Mesendoderm (in vitro differentiated cells): ENCODE measurements around the gene TFCP2L1.
A peak's percentile ranks its signal among the peaks of the same experiment; 100 is the strongest.

Experiments used
- DNase-seq: peaks from one replicate; pipeline ENCODE4 v3.0.0; 2013
- H2AK5ac ChIP-seq: 2 replicates; pipeline ENCODE4 v1.6.1; 2013; ENCODE audit warnings: low read length, inconsistent platforms
- H2BK120ac ChIP-seq: 2 replicates; pipeline ENCODE4 v1.6.1; 2013; ENCODE audit warnings: low read depth, mild to moderate bottlenecking, low read length, moderate library complexity, mixed read lengths
- H2BK15ac ChIP-seq: replicated peaks from 2 replicates; pipeline ENCODE4 v1.6.1; 2013; ENCODE audit warnings: low read depth, mild to moderate bottlenecking, moderate library complexity
- H2BK5ac ChIP-seq: 2 replicates; pipeline ENCODE4 v1.6.1; 2013; ENCODE audit warnings: low read length, inconsistent platforms
- H3K18ac ChIP-seq: 2 replicates; pipeline ENCODE4 v1.6.1; 2013; ENCODE audit warnings: mild to moderate bottlenecking, low read length, mixed read lengths
- H3K23ac ChIP-seq: one replicate; pipeline ENCODE4 v1.6.1; 2013; ENCODE audit warnings: low read length
- H3K27ac ChIP-seq: 2 replicates; pipeline ENCODE4 v1.5.1; 2013; ENCODE audit warnings: low read depth, mild to moderate bottlenecking, inconsistent platforms, low read length, moderate library complexity
- H3K27me3 ChIP-seq: 2 replicates; pipeline ENCODE4 v1.6.1; 2013; ENCODE audit warnings: low read length, control low read depth, mild to moderate bottlenecking, inconsistent platforms; ENCODE audit not compliant: insufficient read depth, poor library complexity
- H3K36me3 ChIP-seq: 2 replicates; pipeline ENCODE4 v1.6.1; 2013; ENCODE audit warnings: low read length, inconsistent platforms; ENCODE audit not compliant: control insufficient read depth, insufficient read depth
- H3K4ac ChIP-seq: one replicate; pipeline ENCODE4 v1.6.1; 2013; ENCODE audit warnings: low read depth, mild to moderate bottlenecking, low read length, moderate library complexity
- H3K4me1 ChIP-seq: 2 replicates; pipeline ENCODE4 v1.6.1; 2013; ENCODE audit warnings: low read depth, low read length, inconsistent platforms; ENCODE audit not compliant: control insufficient read depth
- H3K4me2 ChIP-seq: 2 replicates; pipeline ENCODE4 v1.6.1; 2013; ENCODE audit warnings: low read length
- H3K4me3 ChIP-seq: 2 replicates; pipeline ENCODE4 v1.5.1; 2013; ENCODE audit warnings: mild to moderate bottlenecking, low read length
- H3K56ac ChIP-seq: one replicate; pipeline ENCODE4 v1.6.1; 2013; ENCODE audit warnings: low read length
- H3K79me1 ChIP-seq: 2 replicates; pipeline ENCODE4 v1.6.1; 2013; ENCODE audit warnings: low read length, inconsistent platforms
- H3K79me2 ChIP-seq: 2 replicates; pipeline ENCODE4 v1.6.1; 2013; ENCODE audit warnings: mild to moderate bottlenecking, low read length; ENCODE audit not compliant: control insufficient read depth, insufficient read depth
- H3K9ac ChIP-seq: 2 replicates; pipeline ENCODE4 v1.6.1; 2013; ENCODE audit warnings: low read length, inconsistent platforms
- H4K5ac ChIP-seq: one replicate; pipeline ENCODE4 v1.6.1; 2013; ENCODE audit warnings: low read length
- H4K8ac ChIP-seq: one replicate; pipeline ENCODE4 v1.6.1; 2013; ENCODE audit warnings: low read depth, mild to moderate bottlenecking, control low read depth, low read length, moderate library complexity
- WGBS: extraction: QIAGEN DNeasy Blood & Tissue Kit; methylation state at CpG from one replicate; pipeline ENCODE4 v1.1.7; 2013; ENCODE audit warnings: low lambda C conversion rate, missing lambda C conversion rate; ENCODE audit not compliant: insufficient coverage; ENCODE audit errors: extremely low coverage; 5-methylcytosine and 5-hydroxymethylcytosine counted together

The TFCP2L1 gene

GRCh38 chr2:121211689-121212151, 73.3 kb downstream of the TFCP2L1 start:
- no peak overlapping the region for H4K5ac ChIP-seq
- H3K18ac ChIP-seq, result no peak overlapping the region
- no peak overlapping the region for H3K4me2 ChIP-seq
- H2AK5ac ChIP-seq, result no peak overlapping the region
- H3K4me3 ChIP-seq, result no peak overlapping the region
- no peaks in the 10 kb centered on the region for H3K36me3 ChIP-seq
- no peak overlapping the region for H2BK120ac ChIP-seq
- no peaks in the 10 kb centered on the region for H3K79me2 ChIP-seq
- no peak overlapping the region for H3K23ac ChIP-seq
- no peak for DNase-seq
- no peaks in the 10 kb centered on the region for H3K79me1 ChIP-seq
- H2BK15ac ChIP-seq, result no peak overlapping the region
- WGBS, result no CpG with 5 or more reads among the region's 8 CpGs
- no peaks in the 10 kb centered on the region for H3K4me1 ChIP-seq
- H3K4ac ChIP-seq, result no peak overlapping the region
- H3K27me3 ChIP-seq, result no peaks in the 10 kb centered on the region
- H4K8ac ChIP-seq, result no peak overlapping the region
- peak overlapping the region; percentile 15 for H3K56ac ChIP-seq
- no peak overlapping the region for H3K9ac ChIP-seq
- H2BK5ac ChIP-seq, result no peak overlapping the region
- no peak overlapping the region for H3K27ac ChIP-seq

- no CpG with 5 or more reads among the region's 5 CpGs for WGBS
- Histone ChIP-seq H3K27ac (no peak overlapping the region), H3K56ac (no peak overlapping the region), H3K4me3 (no peak overlapping the region), H3K4me1 (no peaks in the 10 kb centered on the region), H3K4ac (no peak overlapping the region), H2AK5ac (no peak overlapping the region), H2BK5ac (no peak overlapping the region), H3K18ac (no peak overlapping the region), H4K5ac (no peak overlapping the region), H2BK15ac (no peak overlapping the region), H2BK120ac (no peak overlapping the region), H3K79me2 (no peaks in the 10 kb centered on the region), H4K8ac (no peak overlapping the region), H3K36me3 (no peaks in the 10 kb centered on the region), H3K9ac (no peak overlapping the region), H3K4me2 (no peak overlapping the region), H3K27me3 (no peaks in the 10 kb centered on the region), H3K23ac (no peak overlapping the region), H3K79me1 (no peaks in the 10 kb centered on the region)
- peak; percentile 28 for DNase-seq
Measured at GRCh38 chr2:121211251-121211650, 73.8 kb downstream of the TFCP2L1 start.

- no peaks in the 10 kb centered on the region for H3K79me2 ChIP-seq
- H3K9ac ChIP-seq, result no peak overlapping the region
- H3K56ac ChIP-seq, result no peak overlapping the region
- no peak overlapping the region for H4K5ac ChIP-seq
- H3K27me3 ChIP-seq, result no peaks in the 10 kb centered on the region
- H3K27ac ChIP-seq, result no peak overlapping the region
- H3K18ac ChIP-seq, result no peak overlapping the region
- H3K4me1 ChIP-seq, result no peaks in the 10 kb centered on the region
- H3K36me3 ChIP-seq, result no peaks in the 10 kb centered on the region
- H3K79me1 ChIP-seq, result no peaks in the 10 kb centered on the region
- DNase-seq, result peak; percentile 29
- H4K8ac ChIP-seq, result no peak overlapping the region
- H2BK5ac ChIP-seq, result no peak overlapping the region
- no peak overlapping the region for H2AK5ac ChIP-seq
- H3K4me2 ChIP-seq, result no peak overlapping the region
- no peak overlapping the region for H2BK120ac ChIP-seq
- H3K4me3 ChIP-seq, result no peak overlapping the region
- WGBS, result no CpG with 5 or more reads among the region's 8 CpGs
- no peak overlapping the region for H3K23ac ChIP-seq
- no peak overlapping the region for H3K4ac ChIP-seq
- H2BK15ac ChIP-seq, result no peak overlapping the region
Measured at GRCh38 chr2:121210691-121211090, 74.3 kb downstream of the TFCP2L1 start.

GRCh38 chr2:121209014-121209610, 75.9 kb downstream of the TFCP2L1 start:
- Histone ChIP-seq H3K27ac (no peak overlapping the region), H3K56ac (no peak overlapping the region), H3K4ac (no peak overlapping the region), H3K9ac (no peak overlapping the region), H3K4me1 (no peaks in the 10 kb centered on the region), H3K23ac (no peak overlapping the region), H4K8ac (no peak overlapping the region), H2BK15ac (no peak overlapping the region), H3K79me2 (no peaks in the 10 kb centered on the region), H2BK120ac (no peak overlapping the region), H4K5ac (no peak overlapping the region), H2AK5ac (no peak overlapping the region), H3K79me1 (no peaks in the 10 kb centered on the region), H3K18ac (no peak overlapping the region), H3K27me3 (no peaks in the 10 kb centered on the region), H2BK5ac (no peak overlapping the region), H3K36me3 (no peaks in the 10 kb centered on the region), H3K4me3 (no peak overlapping the region), H3K4me2 (no peak overlapping the region)
- WGBS, result no CpG with 5 or more reads among the region's 13 CpGs
- no peak for DNase-seq

GRCh38 chr2:121207494-121207893, 77.5 kb downstream of the TFCP2L1 start:
- Histone ChIP-seq H4K8ac (no peak overlapping the region), H3K27ac (no peak overlapping the region), H2BK15ac (no peak overlapping the region), H3K4me3 (no peak overlapping the region), H3K4me2 (no peak overlapping the region), H3K23ac (no peak overlapping the region), H3K9ac (no peak overlapping the region), H3K79me2 (no peaks in the 10 kb centered on the region), H2AK5ac (no peak overlapping the region), H3K4ac (no peak overlapping the region), H4K5ac (no peak overlapping the region), H3K18ac (no peak overlapping the region), H3K56ac (no peak overlapping the region), H2BK5ac (no peak overlapping the region), H2BK120ac (no peak overlapping the region), H3K79me1 (no peaks in the 10 kb centered on the region), H3K36me3 (no peaks in the 10 kb centered on the region), H3K27me3 (no peaks in the 10 kb centered on the region), H3K4me1 (no peaks in the 10 kb centered on the region)
- DNase-seq, result no peak
- no CpG with 5 or more reads among the region's 5 CpGs for WGBS

- H4K5ac ChIP-seq, result no peak overlapping the region
- no peak overlapping the region for H3K27ac ChIP-seq
- no peak for DNase-seq
- no peak overlapping the region for H2BK120ac ChIP-seq
- H3K36me3 ChIP-seq, result no peaks in the 10 kb centered on the region
- no peak overlapping the region for H3K56ac ChIP-seq
- H2AK5ac ChIP-seq, result no peak overlapping the region
- H3K9ac ChIP-seq, result no peak overlapping the region
- no peaks in the 10 kb centered on the region for H3K79me2 ChIP-seq
- no peak overlapping the region for H3K18ac ChIP-seq
- H3K4me2 ChIP-seq, result no peak overlapping the region
- H3K79me1 ChIP-seq, result no peaks in the 10 kb centered on the region
- no peak overlapping the region for H3K4ac ChIP-seq
- no peak overlapping the region for H2BK5ac ChIP-seq
- H3K27me3 ChIP-seq, result no peaks in the 10 kb centered on the region
- no peak overlapping the region for H2BK15ac ChIP-seq
- no CpG with 5 or more reads among the region's 10 CpGs for WGBS
- H3K4me3 ChIP-seq, result no peak overlapping the region
- no peaks in the 10 kb centered on the region for H3K4me1 ChIP-seq
- H4K8ac ChIP-seq, result no peak overlapping the region
- no peak overlapping the region for H3K23ac ChIP-seq
Measured at GRCh38 chr2:121205321-121205942, 79.6 kb downstream of the TFCP2L1 start.
